GM18858 (cell line): ENCODE measurements around the gene NAB1.
"Not testable (repeated sequence)": the region's sequence is repeated elsewhere in the genome, so short reads cannot be mapped to it uniquely, and the experiment has no call there.

ENCODE experiments used
- ATAC-seq: cut with Tn5 transposase; IDR thresholded peaks from one replicate; pipeline ENCODE4 v1.9.1; 2021; ENCODE audit not compliant: unreplicated experiment

NAB1 gene

DNA sequence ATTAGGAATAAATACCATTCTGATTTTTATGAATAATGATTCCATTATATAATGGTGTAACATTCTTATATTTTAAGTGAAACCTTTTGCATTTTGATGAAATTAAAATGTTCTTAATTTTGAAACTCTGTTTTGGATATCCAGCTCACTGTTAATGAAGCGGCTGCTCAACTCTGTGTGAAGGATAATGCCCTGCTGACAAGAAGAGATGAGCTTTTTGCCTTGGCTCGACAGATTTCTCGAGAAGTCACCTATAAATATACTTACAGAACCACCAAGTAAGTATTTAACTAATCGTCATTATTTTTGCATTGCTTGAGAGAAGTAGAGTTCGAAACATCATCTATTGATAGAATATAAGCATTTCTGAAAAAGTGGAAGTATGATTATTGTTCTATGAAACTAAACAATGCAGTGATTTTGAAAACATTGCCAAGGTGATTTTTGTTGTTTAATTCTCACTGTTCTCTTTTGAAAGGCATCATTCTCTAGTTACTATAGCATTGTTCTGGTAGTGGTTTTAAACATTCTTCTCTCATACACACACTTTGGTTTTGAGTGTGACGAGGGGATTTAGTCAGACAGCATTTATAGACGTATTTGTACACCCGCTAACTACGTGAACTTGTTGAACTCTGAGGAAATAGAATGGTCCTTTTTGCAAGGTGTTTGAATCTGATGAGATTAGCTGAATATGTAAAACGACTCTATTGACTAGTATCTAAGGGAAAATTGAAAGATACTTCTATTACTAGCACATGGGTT lies 21.5 kb downstream of the NAB1 start:
- ATAC-seq, result peak; percentile 46

DNA sequence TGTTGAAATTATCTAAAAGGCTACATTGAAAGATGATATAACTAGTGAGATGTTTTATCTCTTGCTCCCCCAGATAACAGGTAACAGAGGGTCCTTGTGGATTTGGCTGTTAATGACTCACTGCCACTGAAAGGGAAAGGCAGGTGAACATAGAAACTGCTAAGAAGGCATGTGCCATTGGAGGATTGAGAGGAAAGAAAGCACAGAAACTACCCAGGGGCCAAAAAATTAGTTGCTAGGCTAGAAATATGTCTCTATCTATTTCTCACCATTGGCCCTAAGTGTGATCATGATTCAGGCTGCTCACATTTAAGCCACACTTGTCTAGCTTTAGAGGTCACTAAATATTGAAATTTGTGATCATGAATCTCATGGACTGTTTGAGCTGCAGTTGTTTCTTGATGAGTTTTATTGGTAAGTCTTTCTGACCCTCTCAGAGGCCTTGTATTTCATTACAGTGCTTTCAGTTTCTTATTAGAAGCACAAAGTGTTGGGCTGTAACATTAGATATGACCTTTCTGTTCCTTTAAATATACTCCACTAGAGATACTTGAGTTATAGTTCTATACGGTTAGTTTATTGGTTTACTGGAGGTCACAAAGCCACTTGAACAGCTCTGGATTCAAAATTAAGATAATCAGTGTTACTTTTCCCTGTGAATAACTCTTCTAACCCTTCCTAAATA lies 26.2 kb downstream of the NAB1 start:
- ATAC-seq, result peak; percentile 31

DNA sequence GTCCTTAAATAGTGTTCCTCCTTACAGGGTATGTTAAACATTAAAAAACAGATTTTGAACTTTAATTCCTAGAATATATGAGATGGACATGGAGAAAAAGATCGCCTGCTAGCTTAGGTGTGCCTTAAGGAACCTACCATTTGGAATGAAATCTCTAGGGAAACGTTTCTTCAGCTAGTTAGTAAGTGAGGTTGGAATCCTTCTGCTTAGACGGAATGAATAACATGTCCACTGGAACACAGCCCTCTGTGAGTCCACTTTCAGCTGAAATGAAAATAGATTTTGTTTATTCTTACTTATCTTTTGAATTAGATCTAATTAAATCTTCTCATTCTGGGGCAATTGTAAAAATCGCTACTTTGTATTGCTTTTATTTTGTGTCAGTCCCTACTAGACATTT lies 28.4 kb downstream of the NAB1 start:
- no peak for ATAC-seq

DNA sequence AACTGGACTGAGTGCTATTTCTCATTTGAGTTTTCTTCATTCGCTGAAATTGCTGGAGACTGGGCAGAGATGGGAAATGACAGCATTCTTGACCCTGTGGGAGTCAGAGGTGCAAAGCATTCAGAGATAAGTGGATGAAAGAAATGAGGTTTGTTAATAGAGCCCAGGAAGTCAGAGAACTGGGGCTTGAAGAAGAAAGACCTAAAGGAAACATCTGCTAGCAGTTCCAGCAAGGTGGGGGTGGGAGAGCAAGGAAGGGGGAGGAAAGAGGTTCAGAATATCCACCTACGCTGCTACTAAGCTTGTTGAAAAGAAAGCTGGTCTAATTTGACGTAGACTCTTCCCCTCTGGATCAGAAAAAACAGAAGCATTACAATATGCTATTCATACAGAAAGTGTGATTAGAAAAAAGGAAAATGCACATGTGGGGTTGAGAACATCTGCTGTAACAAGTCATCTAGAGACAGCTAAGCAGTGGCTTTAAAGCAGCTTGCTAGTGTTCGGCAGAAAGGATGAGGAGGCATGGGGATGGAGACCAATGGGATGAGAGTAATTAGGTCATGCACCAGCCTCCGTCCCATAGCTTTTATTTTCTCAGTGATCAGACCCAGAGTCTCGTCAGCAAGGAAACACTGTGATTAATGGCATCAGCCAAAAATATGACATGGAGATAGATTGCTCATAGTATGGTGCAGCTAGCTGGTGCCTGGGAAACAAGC lies 29.7 kb downstream of the NAB1 start:
- peak; percentile 66 for ATAC-seq

DNA sequence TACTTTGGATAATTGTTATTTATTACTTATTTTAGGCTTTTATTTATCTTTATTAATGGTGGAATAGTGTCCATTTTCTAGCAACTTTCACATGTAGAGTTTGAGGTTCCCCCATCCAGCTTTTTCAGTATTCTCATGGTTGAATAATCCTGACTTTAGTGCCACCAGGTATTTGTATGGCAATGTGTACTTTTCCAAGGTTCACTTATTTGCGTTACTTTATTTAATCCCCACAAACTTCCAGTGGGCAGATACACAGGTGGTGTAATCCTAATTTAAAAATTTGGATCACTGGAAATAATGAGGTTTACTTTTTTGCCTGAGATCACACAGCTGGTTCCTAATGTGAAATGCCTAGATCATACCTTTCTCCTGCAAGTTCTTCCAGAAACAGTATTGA lies 30.5 kb downstream of the NAB1 start:
- ATAC-seq, result no peak

DNA sequence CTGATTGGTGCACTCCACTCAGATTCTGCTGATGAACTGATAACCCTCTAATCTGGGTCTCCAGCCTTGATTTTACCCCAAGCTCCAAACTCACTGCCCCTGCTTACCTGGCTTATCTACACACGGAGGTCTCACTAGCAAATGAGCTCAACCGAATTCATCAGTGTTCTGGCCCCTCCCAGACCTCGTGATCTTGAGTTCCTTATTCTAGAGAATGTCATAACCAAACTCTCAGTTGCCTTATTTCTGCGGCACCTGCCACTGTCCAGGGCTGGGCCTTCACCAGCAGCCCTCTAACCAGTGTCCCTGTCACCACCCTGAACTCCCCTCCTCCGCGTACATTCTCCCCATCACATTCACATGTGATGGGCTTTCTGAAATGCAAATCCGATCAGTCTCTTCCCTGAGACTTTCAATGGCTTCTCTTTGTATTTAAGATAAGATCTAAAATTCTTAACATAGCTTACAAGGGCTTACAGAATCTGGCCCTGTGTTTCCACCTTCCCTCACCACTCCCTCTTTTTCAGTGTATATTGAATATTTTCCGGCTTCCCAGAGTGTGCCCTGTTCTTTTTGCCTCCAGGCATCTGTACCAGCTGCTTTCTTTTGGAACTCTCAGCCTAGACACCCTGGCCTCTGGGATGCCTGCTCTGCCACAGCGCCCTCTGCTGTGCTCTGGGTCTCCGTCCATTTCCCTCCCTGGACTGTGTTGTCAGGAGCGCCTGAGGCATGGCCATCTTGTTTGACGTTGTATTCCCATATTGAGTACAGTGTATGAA lies 31.1 kb downstream of the NAB1 start:
- ATAC-seq, result peak; percentile 34

DNA sequence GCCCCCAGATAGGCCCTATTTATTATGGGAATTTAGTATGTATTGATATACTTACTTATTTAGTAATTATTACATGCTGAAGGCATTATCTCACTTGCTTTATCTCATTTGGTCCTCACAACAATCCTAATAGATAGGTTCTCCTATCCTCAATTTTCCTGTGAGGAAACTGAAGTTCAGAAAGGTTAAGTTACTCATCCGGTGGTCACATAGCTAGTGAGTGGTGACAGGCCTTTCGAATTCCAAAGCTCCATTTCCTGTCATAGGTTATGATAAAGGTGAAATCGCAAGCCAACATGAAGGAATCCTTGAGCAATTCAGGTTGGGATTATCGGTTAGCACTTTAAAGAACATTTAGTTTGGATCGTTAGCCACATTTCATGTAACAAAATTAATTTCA lies 33.3 kb downstream of the NAB1 start:
- no peak for ATAC-seq

DNA sequence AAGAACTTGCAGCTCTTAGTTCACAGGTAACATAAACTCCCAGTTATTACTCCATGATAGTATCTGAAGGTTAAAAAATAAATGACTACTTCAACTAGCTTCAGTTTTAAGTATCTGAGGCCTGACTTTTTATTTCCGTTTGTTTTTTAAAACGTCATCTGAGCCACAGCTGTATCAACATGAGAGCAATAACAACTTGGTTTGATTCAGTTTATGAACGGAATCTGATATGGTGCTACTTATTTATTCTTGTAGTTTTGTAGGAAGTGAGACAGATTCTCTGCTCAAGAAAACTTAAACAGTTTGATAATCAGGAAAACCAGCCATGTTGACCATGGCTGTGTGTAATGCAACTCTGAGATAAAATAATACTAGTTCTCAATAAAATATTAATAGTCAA lies 34.9 kb downstream of the NAB1 start:
- no peak for ATAC-seq

DNA sequence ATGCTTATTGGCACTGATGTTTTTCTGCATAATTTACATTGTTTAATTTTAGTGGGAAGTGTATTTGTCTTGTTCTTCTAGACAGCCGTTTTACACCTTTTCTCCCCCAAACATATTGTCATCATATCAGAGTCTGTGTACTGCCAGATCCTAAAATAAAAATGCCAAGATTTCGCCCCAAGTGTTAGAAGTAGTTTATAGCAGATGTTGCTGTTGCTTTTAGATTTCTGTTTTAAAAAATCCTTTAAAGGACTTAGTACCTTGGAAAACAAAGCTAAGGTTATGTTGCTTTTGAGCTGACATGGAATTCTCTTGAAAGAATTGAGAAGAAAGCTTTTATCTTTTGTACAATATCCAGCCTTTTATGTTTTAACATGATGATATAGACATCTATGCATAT lies 36.0 kb downstream of the NAB1 start:
- ATAC-seq, result no peak

DNA sequence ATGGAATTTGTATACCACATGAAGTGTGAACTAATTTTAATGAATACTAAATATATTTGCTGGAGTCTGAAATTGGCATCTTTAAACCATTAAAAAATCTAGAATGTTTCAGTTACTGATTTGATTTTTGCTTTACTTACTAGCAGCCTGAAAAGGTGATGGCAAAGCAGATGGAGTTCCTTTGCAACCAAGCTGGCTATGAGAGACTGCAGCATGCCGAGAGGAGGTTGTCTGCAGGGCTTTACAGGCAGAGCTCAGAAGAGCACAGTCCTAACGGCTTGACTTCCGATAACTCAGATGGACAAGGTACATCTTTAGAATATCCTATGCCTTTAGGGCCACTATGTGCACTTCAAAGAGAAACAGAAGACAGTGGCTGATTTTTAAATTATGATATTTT lies 36.5 kb downstream of the NAB1 start:
- ATAC-seq, result no peak

DNA sequence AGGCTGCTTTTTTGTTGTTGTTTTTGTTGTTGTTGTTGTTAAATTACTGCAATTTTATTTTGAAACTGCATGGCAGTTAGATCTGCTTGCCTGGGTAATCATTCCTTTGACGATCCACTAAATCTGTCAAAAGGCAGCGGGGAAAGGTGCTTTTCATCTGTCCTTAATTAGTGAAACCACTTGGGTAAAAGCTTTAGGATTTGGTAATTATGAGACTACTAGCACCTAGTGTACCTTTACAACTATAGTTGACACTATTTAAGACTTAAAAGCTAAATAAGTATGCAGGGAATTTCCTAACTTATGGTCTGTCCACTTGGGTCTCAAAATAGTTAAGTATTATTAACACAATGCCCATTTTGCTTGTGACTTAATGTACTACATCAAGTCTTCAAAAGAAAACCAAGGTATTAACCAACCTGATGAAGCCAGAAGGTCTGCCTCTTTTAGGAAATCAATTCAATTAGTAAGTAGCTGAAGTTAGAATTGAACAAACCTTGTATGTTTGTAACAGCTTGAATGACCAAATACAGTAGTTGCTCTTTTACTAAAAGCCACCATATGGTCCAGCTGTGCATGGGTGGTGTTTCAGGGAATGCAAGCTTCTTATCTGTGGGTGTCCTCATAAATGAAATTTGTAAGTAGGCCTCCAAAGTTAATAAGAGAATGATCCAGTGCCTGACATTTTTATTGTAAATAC lies 44.8 kb downstream of the NAB1 start:
- peak; percentile 62 for ATAC-seq

DNA sequence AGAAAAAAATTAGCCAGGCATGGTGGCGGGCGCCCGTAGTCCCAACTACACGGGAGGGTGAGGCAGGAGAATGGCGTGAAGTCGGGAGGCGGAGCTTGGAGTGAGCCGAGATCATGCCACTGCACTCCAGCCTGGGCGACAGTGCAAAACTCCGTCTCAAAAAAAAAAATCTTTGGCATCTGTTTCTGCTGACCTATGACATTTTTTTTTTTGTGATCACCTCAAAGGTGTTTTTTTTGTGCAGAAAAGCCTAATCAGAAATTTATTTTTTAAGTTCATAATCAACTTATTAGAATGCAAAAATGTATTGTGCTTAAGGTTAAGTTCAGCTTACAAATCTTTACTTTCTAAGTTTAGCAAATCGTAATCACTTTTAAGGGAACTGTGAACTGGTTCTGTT lies 45.6 kb downstream of the NAB1 start:
- no peak for ATAC-seq

DNA sequence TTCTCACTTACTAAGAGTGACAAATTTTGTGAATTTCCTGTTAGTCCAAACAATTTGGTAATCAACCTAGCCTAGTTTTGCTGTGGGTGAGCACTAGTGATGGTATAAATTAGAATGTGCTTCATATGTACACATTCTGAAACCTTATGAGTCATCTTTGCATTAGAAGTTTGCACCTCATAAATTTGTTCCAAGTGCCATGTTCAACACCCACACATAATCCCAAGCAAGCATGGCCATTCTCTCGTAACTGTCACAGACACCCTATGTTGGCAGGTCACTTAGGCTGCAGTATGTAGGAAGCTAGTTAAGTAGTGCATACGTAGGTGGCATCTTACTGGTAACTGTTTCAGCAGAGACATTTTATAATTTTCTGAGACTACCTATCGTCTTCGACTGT lies 46.9 kb downstream of the NAB1 start:
- peak; percentile 45 for ATAC-seq

DNA sequence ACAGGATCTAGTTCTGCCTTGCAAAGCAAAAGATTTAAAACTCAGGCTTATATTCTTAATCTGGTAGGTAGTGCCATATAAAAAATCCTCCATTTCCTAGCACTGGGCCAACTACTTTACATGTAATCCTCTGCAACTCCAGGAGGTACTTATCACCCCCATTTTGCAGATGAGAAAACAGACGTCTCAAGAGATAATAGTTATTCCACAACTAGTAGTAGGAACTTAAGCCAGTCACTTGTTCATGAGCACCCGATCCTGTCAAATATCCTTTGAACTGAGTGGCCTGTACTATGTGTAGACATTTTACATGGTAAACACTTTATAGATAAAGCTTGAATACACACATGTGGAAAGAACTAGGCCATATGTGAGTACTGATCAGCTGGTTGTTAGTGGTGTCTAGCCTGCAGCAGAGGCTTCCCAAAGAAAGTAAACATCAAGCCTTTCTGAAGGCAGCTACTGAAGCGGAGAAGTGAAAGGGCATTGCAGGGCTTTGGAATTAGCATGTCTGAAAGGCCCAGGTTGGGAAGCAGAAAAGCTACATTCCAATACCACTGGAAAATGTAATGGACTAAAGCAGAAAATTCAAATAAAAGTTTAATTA lies 48.0 kb downstream of the NAB1 start:
- no peak for ATAC-seq

DNA sequence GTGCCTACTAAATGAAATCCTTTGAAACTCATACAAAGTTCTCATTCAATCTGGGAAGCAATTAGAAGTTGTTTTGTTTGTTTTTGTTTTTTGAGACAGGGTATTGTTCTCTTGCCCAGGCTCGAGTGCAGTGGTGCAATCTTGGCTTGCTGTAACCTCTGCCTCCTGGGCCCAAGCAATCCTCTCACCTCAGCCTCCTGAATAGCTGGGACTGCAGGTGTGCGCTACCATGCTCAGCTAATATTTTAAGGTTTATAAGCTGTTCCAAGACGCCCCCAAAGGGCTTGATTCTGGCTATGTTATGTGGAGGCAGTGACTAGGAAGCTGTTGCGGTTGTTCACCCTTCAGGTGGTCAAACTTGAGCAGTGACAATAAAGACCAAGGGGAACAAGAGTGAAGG lies 48.5 kb downstream of the NAB1 start:
- no peak for ATAC-seq

DNA sequence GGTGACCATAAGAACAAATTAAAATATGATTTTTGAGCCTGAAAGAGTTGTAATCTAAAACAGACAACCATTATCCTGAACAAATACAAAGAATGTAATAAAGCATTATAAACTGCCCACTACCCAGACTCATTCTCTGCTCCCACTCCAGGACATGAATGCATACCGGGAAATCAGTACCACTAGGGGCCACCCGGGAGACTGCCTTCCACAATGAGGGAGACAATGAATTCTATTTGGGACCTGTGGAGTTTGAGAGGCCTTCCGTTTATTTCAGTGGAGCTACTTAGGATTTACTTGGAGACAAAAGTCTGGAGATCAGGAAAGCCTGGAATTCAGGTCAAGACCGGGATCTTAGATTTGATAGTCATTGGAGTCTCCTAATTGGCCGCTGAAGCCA lies 50.0 kb downstream of the NAB1 start:
- ATAC-seq, result no peak

DNA sequence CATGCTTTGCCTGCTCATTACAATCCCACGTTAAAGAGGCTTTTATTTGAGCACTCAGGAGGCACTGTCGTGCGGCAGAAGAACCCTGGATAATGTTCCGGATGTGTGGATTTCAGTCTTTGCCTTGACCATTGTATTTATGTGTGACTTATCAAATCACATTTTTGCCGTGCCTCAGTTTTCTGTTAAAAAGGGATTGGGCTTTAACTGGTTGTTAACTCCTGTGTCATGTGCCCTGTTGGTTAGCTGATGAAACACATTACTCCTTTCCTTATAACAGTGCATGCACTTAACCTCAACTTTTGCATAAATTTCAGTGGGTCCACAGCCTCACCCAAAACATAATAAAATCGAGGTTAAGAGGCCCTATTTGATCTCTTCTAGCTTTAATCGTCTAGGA lies 52.7 kb downstream of the NAB1 start:
- ATAC-seq, result peak; percentile 60

DNA sequence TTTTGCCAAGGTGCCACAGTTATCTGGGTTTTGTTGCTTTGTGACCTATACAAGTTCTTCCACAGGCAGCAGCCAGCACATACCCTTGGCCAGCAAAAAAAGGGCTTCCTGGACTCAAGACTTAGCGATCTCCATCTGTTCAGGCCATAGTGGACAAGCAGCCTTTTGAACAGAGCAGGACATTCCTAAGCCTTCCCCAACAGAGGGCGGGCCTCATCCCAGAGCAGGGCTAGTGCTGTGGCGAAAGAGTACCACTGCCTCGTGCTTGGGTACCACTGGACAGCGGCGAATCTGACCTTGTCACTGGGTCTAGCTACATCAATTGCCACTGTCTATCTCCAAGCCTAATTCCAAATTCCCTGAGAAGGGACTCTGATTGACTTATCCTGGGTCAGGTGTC lies 56.4 kb downstream of the NAB1 start:
- ATAC-seq, result no peak

DNA sequence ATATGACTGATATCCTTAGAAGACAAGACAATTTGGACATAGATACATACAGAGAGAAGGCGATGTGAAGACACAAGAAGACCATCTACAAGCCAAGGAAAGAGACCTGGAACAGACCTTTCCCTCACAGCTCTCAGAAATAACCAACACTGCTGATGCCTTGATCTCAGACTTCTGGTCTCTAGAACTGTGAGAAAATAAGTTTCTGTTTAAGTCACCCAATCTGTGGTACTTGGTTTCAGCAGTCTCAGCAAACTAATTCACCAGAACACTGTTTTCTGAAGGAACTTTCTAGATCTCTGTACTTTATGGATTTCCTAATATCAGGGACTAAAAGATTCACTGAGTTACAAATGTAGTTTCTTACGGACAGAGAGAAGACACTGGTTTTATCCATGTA lies 58.8 kb downstream of the NAB1 start:
- ATAC-seq, result peak; percentile 62

DNA sequence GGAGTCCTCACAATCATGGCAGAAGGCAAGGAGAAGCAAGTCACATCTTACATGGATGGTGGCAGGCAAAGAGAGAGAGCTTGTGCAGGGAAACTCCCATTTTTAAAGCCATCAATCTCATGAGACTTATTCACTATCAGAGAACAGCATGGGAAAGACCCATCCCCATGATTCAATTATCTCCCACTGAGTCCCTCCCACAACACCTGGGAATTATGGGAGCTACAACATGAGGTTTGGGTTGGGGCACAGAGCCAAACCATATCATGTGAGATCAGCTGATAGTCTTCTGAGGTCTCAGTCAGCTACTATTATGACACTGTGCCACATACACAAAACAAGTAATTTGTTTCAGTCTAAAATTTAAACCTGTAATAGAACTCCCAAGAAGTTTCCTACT lies 59.8 kb downstream of the NAB1 start:
- ATAC-seq, result not testable (repeated sequence)
